ENCODE data around the gene HPCAL4. TPM values are rescaled to one million over a fixed set of nuclear protein-coding genes. Genes with fewer than 3 reads are reported as not detected.

Gene HPCAL4
- total RNA-seq, 2 donors from 2014 or later, result 0.66 to 9.1 TPM

- no peaks in the 10 kb centered on the region for H3K36me3 ChIP-seq (replicated peaks in 1 of 2; ENCODE audit: insufficient read depth in 1 of 2, low read depth in 2 of 2)
- no peaks in the 10 kb centered on the region for H3K4me1 ChIP-seq
- no peaks in the 10 kb centered on the region for H3K9me3 ChIP-seq
- TF ChIP-seq, protein P1, sequence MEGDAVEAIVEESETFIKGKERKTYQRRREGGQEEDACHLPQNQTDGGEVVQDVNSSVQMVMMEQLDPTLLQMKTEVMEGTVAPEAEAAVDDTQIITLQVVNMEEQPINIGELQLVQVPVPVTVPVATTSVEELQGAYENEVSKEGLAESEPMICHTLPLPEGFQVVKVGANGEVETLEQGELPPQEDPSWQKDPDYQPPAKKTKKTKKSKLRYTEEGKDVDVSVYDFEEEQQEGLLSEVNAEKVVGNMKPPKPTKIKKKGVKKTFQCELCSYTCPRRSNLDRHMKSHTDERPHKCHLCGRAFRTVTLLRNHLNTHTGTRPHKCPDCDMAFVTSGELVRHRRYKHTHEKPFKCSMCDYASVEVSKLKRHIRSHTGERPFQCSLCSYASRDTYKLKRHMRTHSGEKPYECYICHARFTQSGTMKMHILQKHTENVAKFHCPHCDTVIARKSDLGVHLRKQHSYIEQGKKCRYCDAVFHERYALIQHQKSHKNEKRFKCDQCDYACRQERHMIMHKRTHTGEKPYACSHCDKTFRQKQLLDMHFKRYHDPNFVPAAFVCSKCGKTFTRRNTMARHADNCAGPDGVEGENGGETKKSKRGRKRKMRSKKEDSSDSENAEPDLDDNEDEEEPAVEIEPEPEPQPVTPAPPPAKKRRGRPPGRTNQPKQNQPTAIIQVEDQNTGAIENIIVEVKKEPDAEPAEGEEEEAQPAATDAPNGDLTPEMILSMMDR (IDR thresholded peaks at IDR 0.05), result no peak
- no peak for TF ChIP-seq POLR2A (IDR thresholded peaks at IDR 0.05)
- 63% methylated on average over 12 of the region's 13 CpGs; no CpG with 5 or more reads in 1 of the 2 donors for WGBS, 2 donors
- H3K27ac ChIP-seq, result no peak overlapping the region
- DNase-seq (no peak), ATAC-seq (no peak)
- no peak overlapping the region for H3K4me3 ChIP-seq
- intact Hi-C loops (cut with DNase I), result no loop called here
- peaks cover 0 to 4% of the 10 kb centered on the region in 2 donors for H3K27me3 ChIP-seq
These were observed 6.9 kb downstream of the HPCAL4 start for GRCh38 chr1:39684313-39684664.

DNA sequence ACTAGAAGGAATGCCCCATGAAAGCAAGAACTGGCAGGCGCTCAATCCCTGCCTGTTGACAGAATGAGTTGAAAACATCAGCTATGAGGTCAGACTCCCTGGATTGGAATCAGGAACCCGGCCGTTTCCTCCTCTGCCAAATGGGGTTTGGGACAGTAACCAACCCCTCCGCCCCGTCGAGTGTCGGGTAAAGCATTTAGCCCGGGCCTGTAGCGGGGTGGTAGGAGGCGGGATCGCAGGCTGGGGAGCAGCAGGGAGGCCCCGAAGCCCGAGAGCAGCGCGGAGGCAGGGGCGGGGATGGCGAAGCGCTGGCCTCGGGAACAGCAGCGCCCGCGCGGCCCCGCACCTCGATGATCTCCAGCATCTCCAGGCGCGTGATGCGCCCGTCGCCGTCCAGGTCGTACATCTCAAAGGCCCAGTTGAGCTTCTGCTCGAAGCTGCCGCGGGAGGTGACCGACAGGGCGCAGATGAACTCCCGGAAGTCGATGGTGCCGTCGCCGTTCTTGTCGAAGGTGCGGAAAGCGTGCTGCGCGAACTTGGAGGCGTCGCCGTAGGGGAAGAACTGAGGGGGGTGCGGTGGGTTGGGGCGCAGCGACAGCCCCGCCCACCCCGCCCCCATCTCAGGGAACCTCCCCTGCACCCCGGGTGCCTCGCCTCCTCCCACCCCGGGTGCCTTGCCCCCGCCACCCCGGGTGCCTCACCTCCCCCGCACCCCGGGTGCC is 7.5 kb downstream of the HPCAL4 start:
- H3K4me1 ChIP-seq, result no peaks in the 10 kb centered on the region
- 43 to 53% methylated on average over 37 of the region's 62 CpGs for WGBS, 2 donors
- no peak overlapping the region for H3K27ac ChIP-seq
- H3K4me3 ChIP-seq, result no peak overlapping the region
- TF ChIP-seq, protein P1 (IDR thresholded peaks at IDR 0.05), result no peak
- TF ChIP-seq POLR2A (IDR thresholded peaks at IDR 0.05), result no peak
- ATAC-seq (no peak), DNase-seq (no peak)
- peaks cover 0 to 4% of the 10 kb centered on the region in 2 donors for H3K27me3 ChIP-seq
- intact Hi-C loops (cut with DNase I), result no loop called here
- no peaks in the 10 kb centered on the region for H3K9me3 ChIP-seq
- no peaks in the 10 kb centered on the region for H3K36me3 ChIP-seq (replicated peaks in 1 of 2; ENCODE audit: insufficient read depth in 1 of 2, low read depth in 2 of 2)

DNA sequence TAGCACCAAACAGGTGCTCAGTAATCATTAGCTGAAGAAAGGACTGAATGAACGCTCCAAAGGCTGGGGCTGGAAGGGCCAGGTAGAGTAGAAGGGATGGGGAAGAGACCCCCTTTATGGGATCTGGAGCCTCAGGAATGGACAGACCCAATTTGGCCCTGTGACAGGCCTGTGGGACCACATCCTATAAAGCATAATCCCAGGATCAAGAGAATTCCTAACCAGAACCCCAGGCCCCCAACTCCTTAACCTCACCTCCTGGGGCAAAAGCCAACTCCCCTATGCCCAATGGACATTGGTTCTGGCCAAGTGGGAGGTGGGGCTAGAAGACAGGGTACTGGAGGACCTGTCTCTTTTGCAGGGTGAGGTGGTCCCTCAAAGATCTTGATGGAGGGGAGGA is 9.2 kb downstream of the HPCAL4 start:
- ATAC-seq, result no peak
- Histone ChIP-seq H3K27me3 (peaks cover 0 to 4% of the 10 kb centered on the region in 2 donors), H3K9me3 (no peaks in the 10 kb centered on the region), H3K4me1 (no peaks in the 10 kb centered on the region), H3K27ac (no peak overlapping the region), H3K4me3 (no peak overlapping the region), H3K36me3 (replicated peaks in 1 of 2; ENCODE audit: insufficient read depth in 1 of 2, low read depth in 2 of 2) (no peaks in the 10 kb centered on the region)
- 75 to 88% methylated on average over 1 of the region's 1 CpG for WGBS, 2 donors
- intact Hi-C loops (cut with DNase I), result no loop called here
- no peak for DNase-seq
- no peak for TF ChIP-seq POLR2A (IDR thresholded peaks at IDR 0.05)
- TF ChIP-seq, protein P1 (IDR thresholded peaks at IDR 0.05), result no peak

DNA sequence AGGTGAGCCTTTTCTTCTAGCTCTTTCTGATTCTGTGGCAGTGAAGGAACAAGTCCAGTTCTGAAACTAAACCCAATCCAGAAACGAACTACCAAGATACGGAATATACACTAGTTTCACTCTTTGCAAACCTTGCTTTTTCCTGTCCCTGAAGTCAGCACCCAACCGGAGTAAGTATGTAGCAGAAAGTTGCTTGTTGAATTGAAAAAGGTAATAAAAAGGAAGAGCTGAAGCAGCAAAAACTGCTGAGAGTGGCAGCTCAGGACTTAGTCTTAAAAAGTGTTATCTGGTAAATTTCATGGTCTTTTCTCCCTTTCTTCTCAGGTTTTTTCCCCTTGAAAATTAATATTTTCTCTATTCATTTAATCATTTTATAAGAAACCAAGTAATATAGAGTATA is 9.9 kb downstream of the HPCAL4 start:
- Histone ChIP-seq H3K27me3 (peaks cover 0 to 4% of the 10 kb centered on the region in 2 donors), H3K36me3 (replicated peaks in 1 of 2; ENCODE audit: insufficient read depth in 1 of 2, low read depth in 2 of 2) (no peaks in the 10 kb centered on the region), H3K4me1 (no peaks in the 10 kb centered on the region), H3K9me3 (no peaks in the 10 kb centered on the region), H3K27ac (no peak overlapping the region), H3K4me3 (no peak overlapping the region)
- no peak for TF ChIP-seq POLR2A (IDR thresholded peaks at IDR 0.05)
- TF ChIP-seq, protein P1 (IDR thresholded peaks at IDR 0.05), result no peak
- DNase-seq, result no peak
- no peak for ATAC-seq
- WGBS, 2 donors, result 77 to 81% methylated on average over 3 of the region's 3 CpGs
- intact Hi-C loops (cut with DNase I), result no loop called here

DNA sequence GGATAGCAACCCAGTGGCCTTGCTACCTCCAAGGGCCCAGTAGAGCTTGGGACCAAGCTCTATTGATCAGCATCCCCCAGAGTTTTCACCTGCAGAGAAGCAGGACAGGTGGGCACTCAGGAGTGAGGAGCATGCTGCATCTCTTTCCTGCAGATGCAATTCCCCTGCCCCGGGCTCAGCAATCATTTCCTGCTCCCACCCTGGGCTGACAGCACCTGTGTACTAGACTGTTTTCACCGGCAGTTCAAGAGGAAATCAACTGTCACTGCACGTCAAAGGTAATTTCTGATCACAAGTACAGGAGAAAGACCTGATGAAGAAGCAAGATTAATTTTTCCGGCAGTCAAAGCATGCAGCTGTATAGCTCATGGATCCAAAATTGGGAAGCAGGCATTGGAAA is 10.5 kb downstream of the HPCAL4 start:
- intact Hi-C loops (cut with DNase I), result no loop called here
- no peak for ATAC-seq
- 71 to 72% methylated on average over 4 of the region's 4 CpGs for WGBS, 2 donors
- no peak overlapping the region for H3K27ac ChIP-seq
- H3K36me3 ChIP-seq (replicated peaks in 1 of 2; ENCODE audit: insufficient read depth in 1 of 2, low read depth in 2 of 2), result no peaks in the 10 kb centered on the region
- no peaks in the 10 kb centered on the region for H3K4me1 ChIP-seq
- no peaks in the 10 kb centered on the region for H3K9me3 ChIP-seq
- peaks cover 0 to 4% of the 10 kb centered on the region in 2 donors for H3K27me3 ChIP-seq
- no peak for TF ChIP-seq POLR2A (IDR thresholded peaks at IDR 0.05)
- TF ChIP-seq, protein P1 (IDR thresholded peaks at IDR 0.05), result no peak
- H3K4me3 ChIP-seq, result no peak overlapping the region
- DNase-seq, result no peak

Data from body of pancreas (tissue), 4 donors.